Measurements from ENCODE around the gene DGLUCY. TPM values are rescaled to one million over a fixed set of nuclear protein-coding genes. Genes with fewer than 3 reads are reported as not detected.
"Not testable (repeated sequence)": the region's sequence is repeated elsewhere in the genome, so short reads cannot be mapped to it uniquely, and the experiment has no call there.

The DGLUCY gene
- total RNA-seq, 1 donor = 23.2 TPM

GRCh38 chr14:91159182-91159581 lies 45.3 kb downstream of the DGLUCY start:
- Histone ChIP-seq H3K27me3 (ENCODE audit: insufficient read depth, low read length) (no peaks in the 10 kb centered on the region), H3K4me1 (ENCODE audit: insufficient read depth, low read length) (peaks cover 7% of the 10 kb centered on the region), H3K9me3 (ENCODE audit: low read depth, low read length) (no peaks in the 10 kb centered on the region), H3K4me3 (ENCODE audit: low read length) (no peak overlapping the region)

- no peaks in the 10 kb centered on the region for H3K27me3 ChIP-seq (ENCODE audit: insufficient read depth, low read length)
- H3K9me3 ChIP-seq (ENCODE audit: low read depth, low read length) = no peaks in the 10 kb centered on the region
- H3K4me1 ChIP-seq (ENCODE audit: insufficient read depth, low read length) = peaks cover 6% of the 10 kb centered on the region
- no peak overlapping the region for H3K4me3 ChIP-seq (ENCODE audit: low read length)
These were observed 46.0 kb downstream of the DGLUCY start for GRCh38 chr14:91159906-91160305.

- H3K4me1 ChIP-seq (ENCODE audit: insufficient read depth, low read length) = no peaks in the 10 kb centered on the region
- no peaks in the 10 kb centered on the region for H3K9me3 ChIP-seq (ENCODE audit: low read depth, low read length)
- H3K4me3 ChIP-seq (ENCODE audit: low read length) = no peak overlapping the region
- H3K27me3 ChIP-seq (ENCODE audit: insufficient read depth, low read length) = no peaks in the 10 kb centered on the region
These were observed 49.4 kb downstream of the DGLUCY start for GRCh38 chr14:91163316-91163715.

GRCh38 chr14:91164676-91165075 lies 50.8 kb downstream of the DGLUCY start:
- no peaks in the 10 kb centered on the region for H3K9me3 ChIP-seq (ENCODE audit: low read depth, low read length)
- H3K27me3 ChIP-seq (ENCODE audit: insufficient read depth, low read length) = no peaks in the 10 kb centered on the region
- no peak overlapping the region for H3K4me3 ChIP-seq (ENCODE audit: low read length)
- H3K4me1 ChIP-seq (ENCODE audit: insufficient read depth, low read length) = no peaks in the 10 kb centered on the region

GRCh38 chr14:91167380-91167770 lies 53.5 kb downstream of the DGLUCY start:
- no peaks in the 10 kb centered on the region for H3K9me3 ChIP-seq (ENCODE audit: low read depth, low read length)
- no peak overlapping the region for H3K4me3 ChIP-seq (ENCODE audit: low read length)
- H3K4me1 ChIP-seq (ENCODE audit: insufficient read depth, low read length) = no peaks in the 10 kb centered on the region
- H3K27me3 ChIP-seq (ENCODE audit: insufficient read depth, low read length) = no peaks in the 10 kb centered on the region

GRCh38 chr14:91169951-91170350 lies 56.1 kb downstream of the DGLUCY start:
- Histone ChIP-seq H3K4me3 (ENCODE audit: low read length) (no peak overlapping the region), H3K27me3 (ENCODE audit: insufficient read depth, low read length) (no peaks in the 10 kb centered on the region), H3K4me1 (ENCODE audit: insufficient read depth, low read length) (no peaks in the 10 kb centered on the region), H3K9me3 (ENCODE audit: low read depth, low read length) (no peaks in the 10 kb centered on the region)

- Histone ChIP-seq H3K4me3 (ENCODE audit: low read length) (no peak overlapping the region), H3K27me3 (ENCODE audit: insufficient read depth, low read length) (no peaks in the 10 kb centered on the region), H3K9me3 (ENCODE audit: low read depth, low read length) (no peaks in the 10 kb centered on the region), H3K4me1 (ENCODE audit: insufficient read depth, low read length) (no peaks in the 10 kb centered on the region)
These were observed 56.7 kb downstream of the DGLUCY start for GRCh38 chr14:91170504-91171121.

GRCh38 chr14:91171291-91171690 lies 57.4 kb downstream of the DGLUCY start:
- Histone ChIP-seq H3K9me3 (ENCODE audit: low read depth, low read length) (no peaks in the 10 kb centered on the region), H3K27me3 (ENCODE audit: insufficient read depth, low read length) (no peaks in the 10 kb centered on the region), H3K4me1 (ENCODE audit: insufficient read depth, low read length) (no peaks in the 10 kb centered on the region), H3K4me3 (ENCODE audit: low read length) (no peak overlapping the region)

GRCh38 chr14:91173221-91173670 lies 59.4 kb downstream of the DGLUCY start:
- Histone ChIP-seq H3K9me3 (ENCODE audit: low read depth, low read length) (no peaks in the 10 kb centered on the region), H3K4me3 (ENCODE audit: low read length) (no peak overlapping the region), H3K27me3 (ENCODE audit: insufficient read depth, low read length) (no peaks in the 10 kb centered on the region), H3K4me1 (ENCODE audit: insufficient read depth, low read length) (peaks cover 10% of the 10 kb centered on the region)

GRCh38 chr14:91173904-91174303 lies 60.0 kb downstream of the DGLUCY start:
- Histone ChIP-seq H3K9me3 (ENCODE audit: low read depth, low read length) (no peaks in the 10 kb centered on the region), H3K4me1 (ENCODE audit: insufficient read depth, low read length) (peaks cover 10% of the 10 kb centered on the region), H3K4me3 (ENCODE audit: low read length) (no peak overlapping the region), H3K27me3 (ENCODE audit: insufficient read depth, low read length) (no peaks in the 10 kb centered on the region)

- Histone ChIP-seq H3K4me3 (ENCODE audit: low read length) (no peak overlapping the region), H3K27me3 (ENCODE audit: insufficient read depth, low read length) (no peaks in the 10 kb centered on the region), H3K9me3 (ENCODE audit: low read depth, low read length) (no peaks in the 10 kb centered on the region), H3K4me1 (ENCODE audit: insufficient read depth, low read length) (peaks cover 10% of the 10 kb centered on the region)
These were observed 61.7 kb downstream of the DGLUCY start for GRCh38 chr14:91175291-91176201.

GRCh38 chr14:91177073-91178034 lies 63.5 kb downstream of the DGLUCY start:
- no peak overlapping the region for H3K4me3 ChIP-seq (ENCODE audit: low read length)
- H3K9me3 ChIP-seq (ENCODE audit: low read depth, low read length) = no peaks in the 10 kb centered on the region
- H3K4me1 ChIP-seq (ENCODE audit: insufficient read depth, low read length) = peaks cover 10% of the 10 kb centered on the region
- no peaks in the 10 kb centered on the region for H3K27me3 ChIP-seq (ENCODE audit: insufficient read depth, low read length)

GRCh38 chr14:91180611-91181010 lies 66.7 kb downstream of the DGLUCY start:
- Histone ChIP-seq H3K27me3 (ENCODE audit: insufficient read depth, low read length) (no peaks in the 10 kb centered on the region), H3K9me3 (ENCODE audit: low read depth, low read length) (no peaks in the 10 kb centered on the region), H3K4me3 (ENCODE audit: low read length) (no peak overlapping the region), H3K4me1 (ENCODE audit: insufficient read depth, low read length) (peaks cover 10% of the 10 kb centered on the region)

GRCh38 chr14:91182753-91183152 lies 68.9 kb downstream of the DGLUCY start:
- H3K4me1 ChIP-seq (ENCODE audit: insufficient read depth, low read length); H3K4me3 ChIP-seq (ENCODE audit: low read length); H3K9me3 ChIP-seq (ENCODE audit: low read depth, low read length); H3K27me3 ChIP-seq (ENCODE audit: insufficient read depth, low read length): not testable (repeated sequence)

- Histone ChIP-seq H3K27me3 (ENCODE audit: insufficient read depth, low read length) (no peaks in the 10 kb centered on the region), H3K4me3 (ENCODE audit: low read length) (no peak overlapping the region), H3K4me1 (ENCODE audit: insufficient read depth, low read length) (no peaks in the 10 kb centered on the region), H3K9me3 (ENCODE audit: low read depth, low read length) (no peaks in the 10 kb centered on the region)
These were observed 70.7 kb downstream of the DGLUCY start for GRCh38 chr14:91184559-91184958.
